Fibroblast of pulmonary artery (primary cell): Measurements from ENCODE around the gene GRM8.

Experiments used
- DNase-seq: peaks from one replicate; pipeline ENCODE4 v3.0.0-alpha.2; 2010; ENCODE audit warnings: low read depth
- H3K4me3 ChIP-seq: replicated peaks from 2 replicates; pipeline ENCODE4 v1.5.1; 2011; ENCODE audit warnings: low read depth, mild to moderate bottlenecking, control low read depth, low read length, moderate library complexity
- TF ChIP-seq, protein P1 (sequence below): IDR thresholded peaks from 2 replicates; pipeline ENCODE4 v1.5.1; 2011; ENCODE audit warnings: mild to moderate bottlenecking, control low read depth, low read length, inconsistent platforms; ENCODE audit errors: missing control alignments

Gene GRM8

GRCh38 chr7:126495733-126496132 lies 757.0 kb downstream of the GRM8 start:
- no peak overlapping the region for H3K4me3 ChIP-seq
- DNase-seq = no peak
- TF ChIP-seq, protein P1, sequence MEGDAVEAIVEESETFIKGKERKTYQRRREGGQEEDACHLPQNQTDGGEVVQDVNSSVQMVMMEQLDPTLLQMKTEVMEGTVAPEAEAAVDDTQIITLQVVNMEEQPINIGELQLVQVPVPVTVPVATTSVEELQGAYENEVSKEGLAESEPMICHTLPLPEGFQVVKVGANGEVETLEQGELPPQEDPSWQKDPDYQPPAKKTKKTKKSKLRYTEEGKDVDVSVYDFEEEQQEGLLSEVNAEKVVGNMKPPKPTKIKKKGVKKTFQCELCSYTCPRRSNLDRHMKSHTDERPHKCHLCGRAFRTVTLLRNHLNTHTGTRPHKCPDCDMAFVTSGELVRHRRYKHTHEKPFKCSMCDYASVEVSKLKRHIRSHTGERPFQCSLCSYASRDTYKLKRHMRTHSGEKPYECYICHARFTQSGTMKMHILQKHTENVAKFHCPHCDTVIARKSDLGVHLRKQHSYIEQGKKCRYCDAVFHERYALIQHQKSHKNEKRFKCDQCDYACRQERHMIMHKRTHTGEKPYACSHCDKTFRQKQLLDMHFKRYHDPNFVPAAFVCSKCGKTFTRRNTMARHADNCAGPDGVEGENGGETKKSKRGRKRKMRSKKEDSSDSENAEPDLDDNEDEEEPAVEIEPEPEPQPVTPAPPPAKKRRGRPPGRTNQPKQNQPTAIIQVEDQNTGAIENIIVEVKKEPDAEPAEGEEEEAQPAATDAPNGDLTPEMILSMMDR = no peak

DNA sequence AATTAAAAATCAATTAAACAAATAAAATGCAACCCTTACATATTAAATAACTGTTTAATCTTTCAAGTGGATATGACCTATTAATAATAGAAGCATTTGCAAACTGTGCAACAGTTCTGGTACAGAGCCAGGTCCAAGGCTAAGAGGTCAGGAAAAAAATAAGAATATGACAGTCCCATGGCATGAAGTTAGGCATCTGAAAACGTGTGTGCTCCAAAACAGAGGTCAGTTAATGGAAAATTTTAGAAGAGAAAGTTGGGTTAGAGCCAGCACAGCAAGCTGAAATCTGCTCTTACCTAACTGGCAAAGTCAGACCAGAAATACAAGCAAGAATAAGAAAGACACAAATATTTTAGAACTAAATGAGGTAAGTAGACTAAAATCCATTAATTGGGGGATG lies 757.7 kb downstream of the GRM8 start:
- DNase-seq = no peak
- TF ChIP-seq, protein P1 = no peak
- H3K4me3 ChIP-seq = no peak overlapping the region

DNA sequence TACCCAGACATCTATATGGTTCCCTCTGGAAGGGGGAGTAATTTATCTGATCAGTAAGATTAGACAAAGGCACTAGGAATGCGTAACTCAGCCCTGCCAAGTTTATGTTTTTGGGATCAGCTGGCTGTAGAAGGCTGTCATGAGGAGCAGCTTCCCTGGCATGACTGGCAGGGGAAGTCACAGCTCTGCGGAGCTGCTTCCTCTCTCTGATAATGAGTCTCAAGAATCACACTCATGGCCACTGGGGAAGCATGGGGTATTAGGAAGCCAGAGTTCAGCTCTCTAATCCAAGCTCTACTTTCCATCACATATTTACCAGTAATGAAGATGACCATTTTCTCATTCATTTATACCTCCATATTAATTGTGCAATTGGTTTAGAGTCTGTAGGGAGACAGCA lies 758.9 kb downstream of the GRM8 start:
- TF ChIP-seq, protein P1 = no peak
- H3K4me3 ChIP-seq = no peak overlapping the region
- DNase-seq = no peak

DNA sequence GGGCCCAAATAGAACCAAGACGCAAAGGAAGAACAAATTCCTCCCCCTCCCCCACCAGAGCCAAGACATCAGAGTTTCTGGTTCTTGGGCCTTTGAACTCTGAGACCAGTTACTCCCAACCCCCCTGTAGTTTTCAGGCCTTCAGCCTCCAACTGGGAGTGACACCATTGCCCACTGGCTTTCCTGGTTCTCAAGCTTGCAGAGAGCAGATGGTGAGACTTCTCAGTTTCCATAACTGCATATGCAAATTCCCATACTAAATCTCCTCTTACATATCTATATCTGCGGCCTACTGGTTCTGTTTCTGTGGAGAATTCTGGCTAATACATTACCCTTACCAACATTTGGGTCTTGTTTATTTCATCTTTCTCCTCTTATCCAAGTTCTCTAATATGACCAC lies 762.9 kb downstream of the GRM8 start:
- TF ChIP-seq, protein P1 = no peak

DNA sequence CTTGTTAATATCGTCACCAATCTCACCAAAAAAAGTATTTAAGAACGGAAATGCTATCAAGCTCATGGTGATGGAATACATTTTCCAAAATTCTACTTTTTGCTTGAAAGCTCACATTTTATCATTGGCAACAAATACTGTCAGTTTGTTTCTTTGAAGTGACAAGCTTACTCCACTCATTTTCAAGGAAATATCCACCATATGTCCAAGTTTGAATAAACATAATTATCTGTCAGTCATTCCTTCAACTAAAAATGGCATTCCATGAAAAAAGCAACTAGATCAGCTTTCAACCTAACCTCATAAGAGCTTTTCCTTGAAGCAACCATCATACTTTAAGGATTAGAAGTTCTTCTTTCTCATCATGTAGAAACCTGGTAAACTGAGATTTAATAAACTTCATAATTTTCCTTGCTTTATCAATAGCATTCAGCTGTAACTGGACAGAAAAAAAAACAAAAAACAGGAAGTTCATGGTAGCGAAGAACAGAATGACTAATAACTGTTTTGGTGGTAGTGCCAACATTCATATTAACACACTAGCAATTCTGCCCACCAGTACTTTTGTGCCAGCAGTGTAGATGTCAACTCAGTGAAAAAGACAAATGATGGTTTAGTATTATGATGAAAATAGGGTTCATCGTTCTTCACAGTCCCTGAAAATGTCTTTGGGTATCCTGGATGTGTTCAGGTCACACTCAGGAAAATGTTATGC lies 764.9 kb downstream of the GRM8 start:
- TF ChIP-seq, protein P1 = no peak
- no peak overlapping the region for H3K4me3 ChIP-seq
- DNase-seq = no peak

More for the DNA sequence above, 762.9 kb downstream of the GRM8 start:
- no peak overlapping the region for H3K4me3 ChIP-seq
- DNase-seq = no peak

GRCh38 chr7:126486806-126487205 lies 765.9 kb downstream of the GRM8 start:
- H3K4me3 ChIP-seq = no peak overlapping the region
- no peak for DNase-seq
- TF ChIP-seq, protein P1 = no peak

DNA sequence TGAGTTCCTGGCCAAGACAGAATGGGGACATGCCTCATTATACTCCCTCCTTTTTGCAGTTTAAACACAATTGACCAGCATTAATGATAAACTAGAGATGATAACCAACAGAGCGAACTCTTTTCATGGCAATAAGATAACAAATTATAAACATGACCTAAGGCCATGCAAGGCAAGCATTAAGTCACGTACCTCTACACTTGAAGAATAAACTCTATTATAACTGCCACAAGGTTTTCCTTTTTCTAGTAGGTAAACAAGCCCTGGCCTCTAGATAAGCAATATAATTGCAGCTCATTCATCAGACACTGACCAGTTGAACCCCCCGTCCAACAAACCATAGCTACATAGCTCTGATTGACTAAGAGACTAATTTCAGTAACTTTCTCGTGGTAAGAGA lies 767.0 kb downstream of the GRM8 start:
- TF ChIP-seq, protein P1 = no peak
- no peak for DNase-seq
- no peak overlapping the region for H3K4me3 ChIP-seq
